HG03097 (cell line): Measurements from ENCODE around the gene VSIG10.
"Not testable (repeated sequence)": the region's sequence is repeated elsewhere in the genome, so short reads cannot be mapped to it uniquely, and the experiment has no call there.

ENCODE experiments used
- ATAC-seq: cut with Tn5 transposase; IDR thresholded peaks from one replicate; pipeline ENCODE4 v1.9.1; 2021; ENCODE audit not compliant: unreplicated experiment, low FRiP score

The VSIG10 gene

GRCh38 chr12:118109088-118109487 is 5.3 kb upstream of the VSIG10 start:
- no peak for ATAC-seq

- ATAC-seq: no peak
Measured at GRCh38 chr12:118107694-118108093, 3.9 kb upstream of the VSIG10 start.

- ATAC-seq: no peak
Measured at GRCh38 chr12:118107011-118107410, 3.2 kb upstream of the VSIG10 start.

GRCh38 chr12:118103201-118103600 is 610 bp downstream of the VSIG10 start:
- no peak for ATAC-seq

GRCh38 chr12:118102609-118103008 is 1.2 kb downstream of the VSIG10 start:
- ATAC-seq: no peak

GRCh38 chr12:118102070-118102469 is 1.7 kb downstream of the VSIG10 start:
- no peak for ATAC-seq

- ATAC-seq: no peak
Measured at GRCh38 chr12:118101051-118101450, 2.8 kb downstream of the VSIG10 start.

GRCh38 chr12:118098911-118099671 is 4.7 kb downstream of the VSIG10 start:
- ATAC-seq: no peak

GRCh38 chr12:118098401-118098800 is 5.4 kb downstream of the VSIG10 start:
- ATAC-seq: no peak

- ATAC-seq: no peak
Measured at GRCh38 chr12:118094039-118094438, 9.8 kb downstream of the VSIG10 start.

GRCh38 chr12:118089782-118090181 is 14.0 kb downstream of the VSIG10 start:
- no peak for ATAC-seq

- no peak for ATAC-seq
Measured at GRCh38 chr12:118082161-118082560, 21.6 kb downstream of the VSIG10 start.

- not testable (repeated sequence) for ATAC-seq
Measured at GRCh38 chr12:118081521-118081920, 22.3 kb downstream of the VSIG10 start.

- ATAC-seq: no peak
Measured at GRCh38 chr12:118073768-118074167, 30.0 kb downstream of the VSIG10 start.

- no peak for ATAC-seq
Measured at GRCh38 chr12:118070650-118071049, 33.2 kb downstream of the VSIG10 start.

GRCh38 chr12:118068445-118068844 is 35.4 kb downstream of the VSIG10 start:
- ATAC-seq: no peak

GRCh38 chr12:118065380-118065779 is 38.4 kb downstream of the VSIG10 start:
- no peak for ATAC-seq

- no peak for ATAC-seq
Measured at GRCh38 chr12:118064608-118065007, 39.2 kb downstream of the VSIG10 start.

- ATAC-seq: no peak
Measured at GRCh38 chr12:118063576-118064391, 40.0 kb downstream of the VSIG10 start.

GRCh38 chr12:118061873-118062843 is 41.7 kb downstream of the VSIG10 start:
- no peak for ATAC-seq
